NCI-H345 (cell line): Measurements from ENCODE around the gene C3orf20.

Source experiments
- DNase-seq: peaks from one replicate; lab custom pipeline; 2025; lab: John Stamatoyannopoulos, UW

Gene C3orf20

GRCh38 chr3:14674841-14675240, at the start of gene C3orf20:
TSS of gene C3orf20 (plus strand) at chr3:14675141. CDS start at chr3:14682714, 7,573 bp downstream.
- DNase-seq: no peak

GRCh38 chr3:14625443-14625842, 49.5 kb upstream of the C3orf20 start:
- no peak for DNase-seq

- DNase-seq: no peak
These were observed 47.1 kb upstream of the C3orf20 start for GRCh38 chr3:14627815-14628214.

GRCh38 chr3:14628406-14628805, 46.5 kb upstream of the C3orf20 start:
- DNase-seq: no peak

GRCh38 chr3:14630404-14631100, 44.4 kb upstream of the C3orf20 start:
- DNase-seq: peak; percentile 37

GRCh38 chr3:14631101-14631497, 43.8 kb upstream of the C3orf20 start:
- DNase-seq: no peak

GRCh38 chr3:14631687-14632441, 43.1 kb upstream of the C3orf20 start:
- DNase-seq: no peak

GRCh38 chr3:14632442-14632930, 42.5 kb upstream of the C3orf20 start:
- no peak for DNase-seq

- no peak for DNase-seq
These were observed 41.5 kb upstream of the C3orf20 start for GRCh38 chr3:14633417-14633816.

- DNase-seq: peak; percentile 1
These were observed 41.0 kb upstream of the C3orf20 start for GRCh38 chr3:14633819-14634424.

- DNase-seq: no peak
These were observed 40.1 kb upstream of the C3orf20 start for GRCh38 chr3:14634763-14635400.

GRCh38 chr3:14636496-14637087, 38.3 kb upstream of the C3orf20 start:
- DNase-seq: no peak

- no peak for DNase-seq
These were observed 34.8 kb upstream of the C3orf20 start for GRCh38 chr3:14640157-14640562.

- no peak for DNase-seq
These were observed 34.2 kb upstream of the C3orf20 start for GRCh38 chr3:14640734-14641133.

- no peak for DNase-seq
These were observed 33.6 kb upstream of the C3orf20 start for GRCh38 chr3:14641346-14641745.

- DNase-seq: no peak
These were observed 29.5 kb upstream of the C3orf20 start for GRCh38 chr3:14645453-14645852.

GRCh38 chr3:14646131-14646573, 28.8 kb upstream of the C3orf20 start:
- no peak for DNase-seq

GRCh38 chr3:14646589-14647413, 28.1 kb upstream of the C3orf20 start:
- no peak for DNase-seq

GRCh38 chr3:14647976-14648955, 26.7 kb upstream of the C3orf20 start:
- DNase-seq: no peak

GRCh38 chr3:14649466-14649865, 25.5 kb upstream of the C3orf20 start:
- DNase-seq: no peak
